ENCODE measurements around the gene BCAM.
"Not testable (repeated sequence)": the region's sequence is repeated elsewhere in the genome, so short reads cannot be mapped to it uniquely, and the experiment has no call there.

Gene BCAM, protein sequence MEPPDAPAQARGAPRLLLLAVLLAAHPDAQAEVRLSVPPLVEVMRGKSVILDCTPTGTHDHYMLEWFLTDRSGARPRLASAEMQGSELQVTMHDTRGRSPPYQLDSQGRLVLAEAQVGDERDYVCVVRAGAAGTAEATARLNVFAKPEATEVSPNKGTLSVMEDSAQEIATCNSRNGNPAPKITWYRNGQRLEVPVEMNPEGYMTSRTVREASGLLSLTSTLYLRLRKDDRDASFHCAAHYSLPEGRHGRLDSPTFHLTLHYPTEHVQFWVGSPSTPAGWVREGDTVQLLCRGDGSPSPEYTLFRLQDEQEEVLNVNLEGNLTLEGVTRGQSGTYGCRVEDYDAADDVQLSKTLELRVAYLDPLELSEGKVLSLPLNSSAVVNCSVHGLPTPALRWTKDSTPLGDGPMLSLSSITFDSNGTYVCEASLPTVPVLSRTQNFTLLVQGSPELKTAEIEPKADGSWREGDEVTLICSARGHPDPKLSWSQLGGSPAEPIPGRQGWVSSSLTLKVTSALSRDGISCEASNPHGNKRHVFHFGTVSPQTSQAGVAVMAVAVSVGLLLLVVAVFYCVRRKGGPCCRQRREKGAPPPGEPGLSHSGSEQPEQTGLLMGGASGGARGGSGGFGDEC

GRCh38 chr19:44808463-44809371, at the start of gene BCAM:
Gene BCAM (plus strand): TSS chr19:44809103. CDS start chr19:44809125, 22 bp downstream.
- in situ Hi-C loops (cut with MboI; ENCODE audit: low sequenced_read_pairs): no loop called here

DNA sequence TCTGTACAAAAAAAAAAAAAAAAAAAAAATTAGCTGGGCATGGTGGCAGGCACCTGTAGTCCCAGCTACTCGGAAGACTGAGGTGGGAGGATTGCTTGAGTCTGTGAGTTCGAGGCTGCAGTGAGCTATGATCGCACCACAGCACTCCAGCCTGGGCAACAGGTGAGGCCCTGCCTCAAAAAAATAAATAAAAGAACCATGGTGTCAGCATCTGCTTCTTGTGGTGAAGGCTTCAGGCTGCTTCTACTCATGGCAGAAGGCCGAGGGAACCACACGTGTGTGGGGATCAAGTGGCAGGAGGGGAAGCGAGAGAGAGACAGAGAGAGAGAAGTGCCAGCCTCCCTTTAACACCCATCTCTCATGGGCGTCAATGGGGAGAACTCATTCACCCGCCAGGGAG, 46.9 kb upstream of the BCAM start:
- in situ Hi-C loops (cut with MboI; ENCODE audit: low sequenced_read_pairs): no loop called here

DNA sequence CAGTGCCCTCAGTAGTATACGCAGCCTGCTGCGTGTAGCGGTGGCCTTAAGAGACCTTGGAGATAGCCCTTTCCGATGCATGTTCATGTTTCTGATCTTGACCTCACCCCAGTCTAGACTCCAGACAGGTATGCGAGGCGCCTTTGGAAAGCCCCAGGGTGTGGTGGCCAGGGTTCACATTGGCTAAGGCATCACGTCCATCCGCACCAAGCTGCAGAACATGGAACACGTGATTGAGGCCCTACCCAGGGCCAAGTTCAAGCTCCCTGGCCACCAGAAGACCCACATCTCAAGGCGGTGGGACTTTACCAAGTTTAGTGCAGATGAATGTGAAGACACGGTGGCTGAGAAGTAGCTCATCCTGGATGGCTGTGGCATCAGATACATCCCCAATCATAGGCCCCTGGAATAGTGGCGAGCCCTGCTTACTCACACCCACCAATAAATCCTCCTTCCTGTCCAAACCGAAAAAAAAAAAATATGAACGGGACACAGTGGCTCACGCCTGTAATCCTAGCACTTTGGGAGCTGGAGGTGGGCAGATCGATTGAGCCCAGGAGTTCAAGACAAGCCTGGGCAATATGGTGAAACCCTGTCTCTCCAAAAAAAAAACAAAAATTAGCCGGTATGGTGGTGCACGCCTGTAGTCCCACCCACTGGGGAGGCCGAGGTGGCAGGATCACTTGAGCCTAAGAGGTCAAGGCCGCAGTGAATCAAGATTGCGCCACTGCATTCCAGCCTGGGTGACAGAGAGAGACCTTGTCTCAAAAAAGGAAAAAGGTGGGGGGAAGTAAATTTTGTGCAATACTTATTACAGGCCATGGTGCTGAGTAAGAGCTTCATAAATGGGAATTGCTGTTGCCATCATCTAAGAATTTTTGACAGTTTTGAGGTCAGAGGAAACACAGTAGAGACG, 43.6 kb upstream of the BCAM start:
- in situ Hi-C loops (cut with MboI; ENCODE audit: low sequenced_read_pairs): no loop called here

DNA sequence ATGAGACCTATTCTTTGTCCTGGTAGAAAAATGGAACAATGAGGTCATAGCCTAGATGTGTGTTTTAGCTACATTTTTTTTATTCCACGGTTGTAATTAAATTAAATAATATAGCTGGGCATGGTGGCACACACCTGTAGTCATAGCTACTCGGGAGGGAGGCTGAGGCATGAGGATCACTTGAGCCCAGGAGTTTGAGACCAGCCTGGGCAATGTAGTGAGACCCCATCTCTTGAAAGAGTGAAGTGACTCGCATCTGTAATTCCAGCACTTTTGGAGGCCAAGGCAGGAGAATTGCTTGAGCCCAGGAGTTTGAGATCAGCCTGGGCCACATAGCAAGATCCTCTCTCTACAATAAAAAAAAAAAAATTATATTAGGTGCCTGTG, 43.0 kb upstream of the BCAM start:
- in situ Hi-C loops (cut with MboI; ENCODE audit: low sequenced_read_pairs): no loop called here

GRCh38 chr19:44767295-44768180, 41.4 kb upstream of the BCAM start:
- in situ Hi-C loops (cut with MboI; ENCODE audit: low sequenced_read_pairs): no loop called here

- in situ Hi-C loops (cut with MboI; ENCODE audit: low sequenced_read_pairs): loop anchor here (5.0 kb wide), 1 partner anchor 48 kb away; no protein-coding TSS in a partner anchor
Measured at GRCh38 chr19:44770550-44771257, 38.2 kb upstream of the BCAM start.

DNA sequence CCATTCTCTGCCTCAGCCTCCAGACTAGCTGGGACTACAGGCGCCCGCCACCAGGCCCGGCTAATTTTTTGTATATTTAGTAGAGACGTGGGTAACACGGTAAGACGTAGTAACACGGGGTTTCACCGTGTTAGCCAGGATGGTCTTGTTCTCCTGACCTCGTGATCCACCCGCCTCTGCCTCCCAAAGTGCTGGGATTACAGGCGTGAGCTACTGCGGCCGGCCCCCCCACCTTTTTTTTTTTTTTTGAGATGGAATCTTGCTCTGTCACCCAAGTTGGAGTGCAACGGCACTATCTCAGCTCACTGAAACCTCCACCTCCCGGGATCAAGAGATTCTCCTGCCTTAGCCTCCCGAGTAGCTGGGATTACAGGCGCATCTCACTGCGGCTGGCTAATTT, 36.8 kb upstream of the BCAM start:
- in situ Hi-C loops (cut with MboI; ENCODE audit: low sequenced_read_pairs): loop anchor here (5.0 kb wide), 1 partner anchor 50 kb away; no protein-coding TSS in a partner anchor

- in situ Hi-C loops (cut with MboI; ENCODE audit: low sequenced_read_pairs): loop anchor here (5.0 kb wide), 1 partner anchor 51 kb away; no protein-coding TSS in a partner anchor
Measured at GRCh38 chr19:44772959-44773358, 35.9 kb upstream of the BCAM start.

DNA sequence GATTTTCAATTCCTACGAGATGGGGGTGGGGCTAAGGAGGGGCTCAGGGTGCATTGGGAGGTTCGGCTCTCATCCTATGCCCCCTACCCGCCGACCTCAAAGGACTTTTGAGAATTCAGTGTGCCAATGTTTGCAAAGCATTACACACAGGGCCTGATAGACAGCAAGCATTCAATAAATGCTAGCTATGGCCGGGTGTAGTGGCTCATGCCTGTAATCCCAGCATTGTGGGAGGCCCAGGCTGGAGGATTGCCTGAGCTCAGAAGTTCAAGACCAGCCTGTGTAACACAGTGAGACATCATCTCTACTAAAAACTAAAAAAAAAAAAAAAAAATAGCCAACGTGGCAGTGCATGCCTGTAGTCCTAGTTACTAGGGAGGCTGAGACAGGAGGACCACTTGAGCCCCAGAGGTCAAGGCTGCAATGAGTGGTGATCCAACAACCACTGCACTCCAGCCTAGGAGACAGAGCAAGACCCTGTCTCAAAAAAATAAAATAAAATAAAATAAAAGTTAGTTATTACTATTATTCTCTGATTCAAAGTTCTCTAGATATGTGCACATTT, 33.1 kb upstream of the BCAM start:
- in situ Hi-C loops (cut with MboI; ENCODE audit: low sequenced_read_pairs): no loop called here

DNA sequence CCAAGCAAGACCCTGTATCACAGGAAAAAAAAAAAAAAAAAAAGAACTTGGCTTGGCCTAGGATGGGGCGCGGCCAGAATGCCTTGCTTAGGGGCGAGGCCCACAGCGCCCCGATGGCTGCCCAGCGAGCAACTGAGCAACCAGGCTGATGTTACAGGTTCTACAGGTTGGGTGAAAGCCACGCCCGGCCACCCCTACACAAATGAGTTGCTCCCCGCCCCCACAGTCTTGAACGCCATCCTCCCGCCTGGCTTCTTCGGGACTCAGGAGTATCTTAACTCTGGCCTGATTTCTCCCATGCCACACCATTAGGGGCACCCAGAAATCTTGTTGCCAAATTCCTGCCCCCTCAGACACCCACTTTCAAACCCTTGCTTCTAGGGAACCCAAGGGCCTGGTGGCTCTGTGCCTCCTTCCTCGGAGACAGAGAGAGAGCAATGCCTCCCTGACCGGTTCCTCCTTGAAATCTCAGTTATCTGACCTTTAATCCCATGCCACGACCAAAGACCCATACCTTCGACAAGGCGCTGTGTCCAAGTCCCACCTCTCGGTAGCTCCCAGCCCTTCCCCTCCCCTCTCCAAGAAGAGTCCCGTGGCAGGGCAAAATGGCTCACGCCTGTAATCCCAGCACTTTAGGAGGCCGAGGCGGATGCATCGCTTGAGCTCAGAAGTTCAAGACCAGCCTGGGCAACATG, 32.4 kb upstream of the BCAM start:
- in situ Hi-C loops (cut with MboI; ENCODE audit: low sequenced_read_pairs): no loop called here

GRCh38 chr19:44777715-44778347, 31.1 kb upstream of the BCAM start, which contains the start of gene CBLC:
Gene CBLC (plus strand): TSS chr19:44777890. CDS start chr19:44777932, 42 bp downstream.
- in situ Hi-C loops (cut with MboI; ENCODE audit: low sequenced_read_pairs): no loop called here

- in situ Hi-C loops (cut with MboI; ENCODE audit: low sequenced_read_pairs): no loop called here
Measured at GRCh38 chr19:44779150-44779549, 29.8 kb upstream of the BCAM start.

DNA sequence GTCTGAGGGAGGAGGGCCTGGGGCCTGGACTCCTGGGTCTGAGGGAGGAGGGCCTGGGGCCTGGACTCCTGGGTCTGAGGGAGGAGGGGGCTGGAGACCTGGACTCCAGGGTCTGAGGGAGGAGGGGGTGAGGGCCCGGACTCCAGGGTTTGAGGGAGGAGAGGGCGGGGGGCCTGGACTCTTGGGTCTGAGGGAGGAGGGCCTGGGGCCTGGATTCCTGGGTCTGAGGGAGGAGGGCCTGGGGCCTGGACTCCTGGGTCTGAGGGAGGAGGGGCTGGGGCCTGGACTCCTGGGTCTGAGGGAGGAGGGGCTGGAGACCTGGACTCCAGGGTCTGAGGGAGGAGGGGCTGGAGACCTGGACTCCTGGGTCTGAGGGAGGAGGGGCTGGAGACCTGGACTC, 27.2 kb upstream of the BCAM start:
- in situ Hi-C loops (cut with MboI; ENCODE audit: low sequenced_read_pairs): not testable (repeated sequence)

GRCh38 chr19:44782729-44783128, 26.2 kb upstream of the BCAM start:
- in situ Hi-C loops (cut with MboI; ENCODE audit: low sequenced_read_pairs): no loop called here

GRCh38 chr19:44783545-44783944, 25.4 kb upstream of the BCAM start:
- in situ Hi-C loops (cut with MboI; ENCODE audit: low sequenced_read_pairs): no loop called here

GRCh38 chr19:44785271-44785670, 23.6 kb upstream of the BCAM start:
- in situ Hi-C loops (cut with MboI; ENCODE audit: low sequenced_read_pairs): no loop called here

GRCh38 chr19:44785993-44786392, 22.9 kb upstream of the BCAM start:
- in situ Hi-C loops (cut with MboI; ENCODE audit: low sequenced_read_pairs): no loop called here
